Left lung (tissue), 10 donors: ENCODE results near the gene PTPRN2. TPM values are rescaled to one million over a fixed set of nuclear protein-coding genes. Genes with fewer than 3 reads are reported as not detected.

Source experiments
- ATAC-seq: fragments of 200-7000 bp; cut with Tn5 transposase; one replicate; pipeline ENCODE4 v1.9.1; 2020; ENCODE audit warnings: moderate library complexity
- DNase-seq, 4 donors: peaks; one replicate each; pipeline ENCODE4 v3.0.0-alpha.2; 2013 to 2020
- H3K27ac ChIP-seq, 2 donors: fragments of 200-600 bp; sonication (generic) in 1 of 2; one replicate each; pipeline versions ENCODE4 v1.5.0 to v1.8.0; 2020 to 2021
- H3K27me3 ChIP-seq, 2 donors: fragments of 200-600 bp; sonication (generic) in 1 of 2; one replicate each; pipeline versions ENCODE4 v1.5.0 to v1.8.0; 2020 to 2021
- H3K36me3 ChIP-seq, 2 donors: fragments of 200-600 bp; sonication (generic) in 1 of 2; one replicate each; pipeline versions ENCODE4 v1.5.0 to v1.8.0; 2020 to 2021
- H3K4me1 ChIP-seq, 2 donors: fragments of 200-600 bp; one replicate each; pipeline ENCODE4 v1.8.0; 2021
- H3K4me3 ChIP-seq, 2 donors: fragments of 200-600 bp; sonication (generic) in 1 of 2; one replicate each; pipeline versions ENCODE4 v1.5.0 to v1.8.0; 2020 to 2021; ENCODE audit warnings: mild to moderate bottlenecking in 1 of 2
- H3K9me3 ChIP-seq, 2 donors: fragments of 200-600 bp; sonication (generic) in 1 of 2; one replicate each; pipeline versions ENCODE4 v1.5.0 to v1.8.0; 2020 to 2021
- intact Hi-C, 2 donors: fragments of 100-400 bp; cut with DNase I; formaldehyde crosslinking; loops; one replicate each; pipeline versions ENCODE4 v1.11.2 to v1.14.2; 2022
- polyA plus RNA-seq, 6 donors: library from polyadenylated mRNA; unstranded; fragments of 120-200 nt; gene quantifications; one replicate each; pipeline ENCODE4 v1.2.1, GENCODE V29; 2013; ENCODE audit not compliant: insufficient read length in 6 of 6
- total RNA-seq, 2 donors: library from RNA; stranded (reverse); fragmentation: NEBNext Ultra II Directional; extraction: Animal tissue kit (Norgen Biotek cat#: 25700); gene quantifications; one replicate each; pipeline ENCODE4 v1.2.1, GENCODE V29; 2021
- TF ChIP-seq, protein P1 (sequence below), 2 donors: fragments of 200-600 bp; sonication (generic) in 1 of 2; IDR thresholded peaks; one replicate each; pipeline versions ENCODE4 v1.5.0 to v1.8.0; 2021; ENCODE audit warnings: antibody characterized with exemption in 2 of 2
- donor health status: DM: no; HTN: yes; CAD: no.
- donor health status: DM: no; HTN: no; CAD: no.

PTPRN2 gene
- total and polyA plus RNA-seq, 8 donors: 4.0 to 7.8 (median 6.8) TPM

- TF ChIP-seq, protein P1, sequence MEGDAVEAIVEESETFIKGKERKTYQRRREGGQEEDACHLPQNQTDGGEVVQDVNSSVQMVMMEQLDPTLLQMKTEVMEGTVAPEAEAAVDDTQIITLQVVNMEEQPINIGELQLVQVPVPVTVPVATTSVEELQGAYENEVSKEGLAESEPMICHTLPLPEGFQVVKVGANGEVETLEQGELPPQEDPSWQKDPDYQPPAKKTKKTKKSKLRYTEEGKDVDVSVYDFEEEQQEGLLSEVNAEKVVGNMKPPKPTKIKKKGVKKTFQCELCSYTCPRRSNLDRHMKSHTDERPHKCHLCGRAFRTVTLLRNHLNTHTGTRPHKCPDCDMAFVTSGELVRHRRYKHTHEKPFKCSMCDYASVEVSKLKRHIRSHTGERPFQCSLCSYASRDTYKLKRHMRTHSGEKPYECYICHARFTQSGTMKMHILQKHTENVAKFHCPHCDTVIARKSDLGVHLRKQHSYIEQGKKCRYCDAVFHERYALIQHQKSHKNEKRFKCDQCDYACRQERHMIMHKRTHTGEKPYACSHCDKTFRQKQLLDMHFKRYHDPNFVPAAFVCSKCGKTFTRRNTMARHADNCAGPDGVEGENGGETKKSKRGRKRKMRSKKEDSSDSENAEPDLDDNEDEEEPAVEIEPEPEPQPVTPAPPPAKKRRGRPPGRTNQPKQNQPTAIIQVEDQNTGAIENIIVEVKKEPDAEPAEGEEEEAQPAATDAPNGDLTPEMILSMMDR (IDR thresholded peaks at IDR 0.05): no peak
- Histone ChIP-seq H3K27ac (no peak overlapping the region), H3K4me3 (no peak overlapping the region), H3K4me1 (no peaks in the 10 kb centered on the region), H3K9me3 (no peaks in the 10 kb centered on the region), H3K36me3 (no peaks in the 10 kb centered on the region), H3K27me3 (no peaks in the 10 kb centered on the region)
- intact Hi-C loops: no loop called here
- DNase-seq (peak in 1 of 4 donors; percentile 53), ATAC-seq (no peak)
Observed at GRCh38 chr7:157752832-157753291, 834.8 kb downstream of the PTPRN2 start.

DNA sequence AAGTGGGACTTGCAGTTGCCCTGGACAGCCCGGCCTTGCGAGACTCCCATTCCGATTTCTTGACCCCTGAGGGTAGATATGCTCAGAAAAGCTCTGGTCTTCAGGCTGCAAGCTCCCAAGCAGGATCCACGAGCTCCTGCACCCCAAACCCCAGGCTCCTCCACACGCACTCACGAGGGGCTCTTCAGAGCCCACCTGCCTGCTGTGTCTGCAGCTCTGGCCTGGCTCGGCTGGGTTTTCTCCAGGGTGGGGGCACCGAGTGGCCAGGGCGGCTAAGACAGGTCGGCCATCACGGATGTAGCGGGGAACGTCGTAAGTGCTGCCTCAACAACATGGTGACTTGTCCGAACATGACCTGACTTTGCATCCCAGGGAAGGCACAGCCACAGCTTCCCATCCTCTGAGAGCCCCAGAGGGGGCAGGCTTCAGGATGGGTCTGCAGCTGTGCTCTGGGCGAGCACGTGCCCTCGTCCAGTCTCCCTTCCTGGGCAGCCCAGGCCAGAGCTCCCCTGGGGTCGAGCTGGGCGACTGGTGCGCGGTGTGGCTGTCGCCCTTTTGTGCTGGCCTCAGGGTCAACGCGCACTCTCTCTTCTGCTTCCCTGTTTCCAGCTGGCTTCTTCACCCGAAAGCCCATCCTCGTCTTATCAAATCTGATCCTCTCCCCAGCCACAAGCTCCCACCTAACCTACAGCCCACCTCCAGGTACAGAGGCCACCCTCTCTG, 835.5 kb downstream of the PTPRN2 start:
- no peaks in the 10 kb centered on the region for H3K27me3 ChIP-seq
- DNase-seq (peak in 1 of 4 donors; percentile 66), ATAC-seq (no peak)
- TF ChIP-seq, protein P1 (IDR thresholded peaks at IDR 0.05): no peak
- H3K36me3 ChIP-seq: no peaks in the 10 kb centered on the region
- no peak overlapping the region for H3K4me3 ChIP-seq
- H3K9me3 ChIP-seq: no peaks in the 10 kb centered on the region
- intact Hi-C loops: no loop called here
- H3K27ac ChIP-seq: no peak overlapping the region
- no peaks in the 10 kb centered on the region for H3K4me1 ChIP-seq

DNA sequence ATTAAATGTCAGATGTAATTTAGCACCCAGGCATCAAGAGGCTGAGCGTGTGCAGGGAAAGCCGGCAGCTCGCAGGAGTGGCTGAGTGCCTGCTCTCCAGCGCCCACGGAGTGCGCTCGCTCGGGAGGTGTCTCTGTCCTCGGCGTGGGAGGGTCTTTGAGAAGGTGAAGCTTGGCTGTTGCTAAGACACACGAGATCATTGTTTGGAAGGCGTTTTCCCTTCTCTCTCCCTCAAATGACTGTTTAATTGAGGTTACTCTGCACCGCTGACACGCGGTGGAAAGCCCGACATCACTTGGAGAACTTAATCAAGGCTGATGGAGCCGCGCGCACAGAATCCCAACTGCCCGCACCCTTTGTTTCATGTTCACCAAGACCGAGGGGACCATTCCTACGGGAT, 836.2 kb downstream of the PTPRN2 start:
- intact Hi-C loops: no loop called here
- no peaks in the 10 kb centered on the region for H3K36me3 ChIP-seq
- no peaks in the 10 kb centered on the region for H3K9me3 ChIP-seq
- H3K4me1 ChIP-seq: no peaks in the 10 kb centered on the region
- no peak overlapping the region for H3K27ac ChIP-seq
- no peaks in the 10 kb centered on the region for H3K27me3 ChIP-seq
- no peak overlapping the region for H3K4me3 ChIP-seq
- no peak for ATAC-seq
- TF ChIP-seq, protein P1 (IDR thresholded peaks at IDR 0.05): no peak
- peak in 1 of 4 donors; percentile 48 for DNase-seq

DNA sequence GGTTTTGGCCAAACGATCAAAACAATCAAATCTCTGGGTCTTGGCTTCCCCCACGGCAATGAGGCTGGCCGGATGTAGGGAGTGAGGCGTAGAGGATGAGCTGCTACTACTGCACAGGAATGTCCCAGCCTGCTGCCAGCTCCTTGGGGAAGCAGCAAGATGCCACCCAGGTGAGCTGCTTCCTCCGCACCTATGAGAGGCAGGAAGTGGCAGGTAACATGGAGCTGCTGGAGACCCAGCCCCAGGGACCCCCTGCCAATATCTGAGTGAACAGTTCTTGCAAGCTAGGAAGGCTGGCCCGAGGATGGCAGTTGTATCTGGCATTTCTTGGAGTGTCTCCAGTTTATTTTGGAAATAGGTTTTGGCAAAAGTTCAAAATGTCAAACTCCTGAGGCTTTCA, 837.3 kb downstream of the PTPRN2 start:
- no peaks in the 10 kb centered on the region for H3K27me3 ChIP-seq
- DNase-seq (peak in 1 of 4 donors; percentile 37), ATAC-seq (no peak)
- H3K4me1 ChIP-seq: no peaks in the 10 kb centered on the region
- H3K9me3 ChIP-seq: no peaks in the 10 kb centered on the region
- H3K27ac ChIP-seq: no peak overlapping the region
- TF ChIP-seq, protein P1 (IDR thresholded peaks at IDR 0.05): no peak
- H3K4me3 ChIP-seq: no peak overlapping the region
- intact Hi-C loops: no loop called here
- no peaks in the 10 kb centered on the region for H3K36me3 ChIP-seq

GRCh38 chr7:157745721-157746709, 841.6 kb downstream of the PTPRN2 start:
- no peak overlapping the region for H3K27ac ChIP-seq
- TF ChIP-seq, protein P1 (IDR thresholded peaks at IDR 0.05): no peak
- H3K4me3 ChIP-seq: no peak overlapping the region
- no peaks in the 10 kb centered on the region for H3K9me3 ChIP-seq
- ATAC-seq (no peak), DNase-seq (peak in 1 of 4 donors; percentile 40)
- H3K36me3 ChIP-seq: no peaks in the 10 kb centered on the region
- H3K27me3 ChIP-seq: no peaks in the 10 kb centered on the region
- no peaks in the 10 kb centered on the region for H3K4me1 ChIP-seq
- intact Hi-C loops: no loop called here
